Activated CD4-positive, alpha-beta T cell treated with anti-CD3 and anti-CD28 coated beads, Interleukin-2, Interleukin-4, amounts not matched to agents 100 ng/mL and 50 ng/mL, durations not matched to agents 16 hours and 8 hours (primary cell): ENCODE data around the gene LDB1.

Source experiments
- DNase-seq: peaks from one replicate; pipeline ENCODE4 v3.0.0-alpha.2; 2020; ENCODE audit warnings: low spot score

The LDB1 gene

GRCh38 chr10:102113261-102113955 lies 6.8 kb downstream of the LDB1 start:
- no peak for DNase-seq

DNA sequence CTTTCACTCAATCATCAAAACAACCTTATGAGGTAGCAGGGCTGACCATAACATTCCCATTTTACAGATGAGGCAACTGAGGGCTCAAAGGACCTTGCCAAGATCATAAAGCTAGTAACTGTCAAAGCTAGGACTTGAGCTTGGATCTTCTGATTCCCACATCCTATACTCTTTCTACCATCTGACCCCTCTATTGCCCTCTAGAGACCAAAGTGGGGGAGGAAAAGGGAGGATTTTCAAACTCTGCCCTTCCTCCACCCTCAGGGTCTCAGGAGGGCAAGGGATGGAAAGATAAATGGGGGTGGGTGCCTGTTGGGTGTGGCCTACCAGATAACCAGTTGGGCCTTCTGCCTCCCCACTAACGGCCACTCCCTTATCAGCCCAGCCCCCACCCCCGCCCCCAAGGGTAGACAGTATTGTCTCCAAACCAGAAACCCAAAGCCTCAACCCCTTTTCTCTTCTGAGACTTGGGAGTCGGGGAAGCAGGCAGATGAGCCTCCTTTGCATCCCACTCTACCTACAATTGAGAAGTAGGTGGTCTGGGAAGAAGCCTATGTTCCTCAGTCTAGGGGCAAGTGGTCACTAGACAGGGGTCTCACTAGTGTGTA lies 7.9 kb downstream of the LDB1 start:
- no peak for DNase-seq

GRCh38 chr10:102111276-102111675 lies 8.9 kb downstream of the LDB1 start:
- DNase-seq, result no peak

DNA sequence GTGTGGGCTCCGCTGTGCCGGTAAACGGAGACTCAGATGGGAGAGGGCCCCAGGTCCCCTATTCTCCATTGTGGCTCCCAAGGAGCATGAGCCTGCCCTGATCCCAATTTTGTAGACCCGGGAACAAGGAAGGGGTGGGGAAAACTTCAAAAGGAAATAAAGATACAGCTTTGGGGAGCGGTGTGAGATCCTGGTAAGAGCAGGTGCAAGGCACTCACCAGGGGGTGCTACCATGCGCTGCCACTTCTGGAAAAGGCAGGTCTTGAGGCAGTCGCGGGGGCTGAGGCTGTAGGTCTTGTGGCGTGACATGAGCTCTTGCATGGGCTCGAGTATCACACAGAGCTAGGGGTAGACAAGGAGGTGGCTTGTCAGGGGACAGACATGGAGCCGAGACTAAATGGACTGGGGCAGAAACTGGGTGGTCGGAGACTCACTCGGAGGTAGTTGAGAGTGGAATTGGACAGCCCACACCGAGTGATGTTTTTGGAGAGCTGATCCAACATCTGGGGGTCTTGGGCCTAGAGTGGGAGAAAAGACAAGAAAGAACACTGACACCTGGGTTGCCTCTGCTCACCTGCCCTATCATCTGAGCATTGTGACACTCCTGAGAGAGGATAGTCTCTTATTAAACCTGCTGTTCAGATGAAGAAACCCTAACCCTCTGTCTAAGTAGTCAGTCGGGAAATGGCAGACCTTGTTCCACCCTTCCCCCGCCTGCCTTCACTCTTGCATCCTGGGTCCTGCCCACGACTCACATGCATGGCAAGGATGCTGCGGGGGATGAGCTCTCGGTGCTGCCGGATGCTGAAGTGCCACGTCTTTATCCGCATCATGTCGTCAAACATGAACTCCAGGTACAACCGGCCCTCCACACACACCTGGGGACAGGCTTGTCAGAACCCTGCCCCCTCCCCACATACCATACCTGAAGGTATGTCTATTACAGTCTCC lies 10.7 kb downstream of the LDB1 start:
- no peak for DNase-seq

GRCh38 chr10:102106998-102107397 lies 13.2 kb downstream of the LDB1 start:
- DNase-seq, result no peak

DNA sequence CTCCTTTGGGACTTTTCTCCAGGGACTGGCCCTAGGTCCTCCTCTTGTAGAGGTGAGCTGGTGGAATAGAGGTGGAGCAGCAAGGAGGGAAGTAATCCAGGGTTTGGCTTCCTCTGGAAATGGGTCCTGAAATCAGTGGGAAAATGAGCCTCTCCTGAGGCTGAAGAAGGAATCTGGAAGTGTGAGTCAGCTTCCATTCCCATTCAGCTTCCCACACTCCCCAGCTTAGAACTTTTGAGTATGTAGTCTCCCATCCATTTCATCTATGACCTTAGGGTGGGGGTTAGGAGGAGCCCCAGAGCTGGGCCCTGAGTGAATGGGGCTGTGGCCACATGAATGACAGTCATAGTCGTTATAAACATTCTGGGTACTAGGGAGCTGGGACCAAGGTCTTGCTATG lies 17.7 kb downstream of the LDB1 start:
- DNase-seq, result no peak

- no peak for DNase-seq
These were observed 19.0 kb downstream of the LDB1 start for GRCh38 chr10:102101152-102101551.

- DNase-seq, result no peak
These were observed 23.7 kb downstream of the LDB1 start for GRCh38 chr10:102096449-102096848.

DNA sequence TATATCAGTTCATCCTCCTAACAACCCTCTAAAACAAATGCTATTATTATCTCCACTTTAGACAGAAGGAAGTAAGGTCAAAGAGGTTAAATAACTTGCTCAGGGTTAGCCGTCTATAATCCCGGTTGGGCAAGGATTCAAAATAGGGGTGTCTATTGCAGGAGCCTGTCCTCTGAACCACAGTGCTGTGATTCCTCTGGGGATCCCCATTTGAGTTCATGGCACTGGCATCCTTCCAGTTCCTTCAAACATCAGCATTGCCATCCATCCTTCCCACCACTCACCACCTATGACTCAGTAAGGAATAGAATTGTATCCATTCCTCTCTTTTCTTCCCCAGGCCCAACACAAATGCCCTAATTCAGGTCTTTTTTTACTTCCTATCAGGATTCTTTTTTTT lies 29.4 kb downstream of the LDB1 start:
- DNase-seq, result no peak

GRCh38 chr10:102086196-102086595 lies 34.0 kb downstream of the LDB1 start:
- DNase-seq, result no peak

DNA sequence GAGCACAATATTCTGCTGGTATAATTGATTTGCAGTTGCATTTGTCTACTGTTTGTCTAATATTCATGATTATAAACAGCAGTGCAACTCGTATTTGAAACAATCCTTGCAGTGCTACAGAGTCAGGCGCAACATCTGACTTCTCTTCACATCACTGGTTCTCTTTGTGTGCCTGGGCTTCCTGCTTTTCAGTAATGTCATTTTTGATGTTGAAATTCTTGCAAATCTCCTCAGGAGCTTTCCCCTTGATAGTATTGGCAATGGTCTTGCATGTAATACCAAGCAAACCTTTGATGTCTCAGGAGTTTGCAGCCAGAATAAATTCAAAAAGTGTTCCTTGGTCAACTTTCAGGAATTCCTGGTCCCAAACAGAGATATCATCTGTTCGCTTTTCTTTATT lies 34.8 kb downstream of the LDB1 start:
- DNase-seq, result no peak

DNA sequence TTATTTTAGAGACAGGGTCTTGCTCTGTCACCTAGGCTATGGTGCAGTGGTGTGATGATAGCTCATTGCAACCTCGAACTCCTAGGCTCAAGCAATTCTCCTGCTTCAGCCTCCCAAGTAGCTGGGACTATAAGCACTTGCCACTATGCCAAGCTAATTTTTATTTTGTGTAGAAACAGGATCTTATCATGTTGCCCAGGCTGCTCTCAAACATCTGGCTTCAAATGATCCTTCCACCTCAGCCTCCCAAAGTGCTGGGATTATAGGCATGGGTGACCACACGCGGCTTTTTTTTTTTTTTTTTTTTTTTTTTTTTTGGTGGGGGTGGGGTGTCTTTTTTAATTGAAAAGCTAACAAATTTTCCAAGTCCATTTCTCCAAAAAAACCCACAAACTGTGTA lies 36.6 kb downstream of the LDB1 start:
- DNase-seq, result no peak

GRCh38 chr10:102072673-102073527 lies 47.3 kb downstream of the LDB1 start:
- DNase-seq, result peak; percentile 80

GRCh38 chr10:102069071-102069470 lies 51.1 kb downstream of the LDB1 start:
- no peak for DNase-seq

GRCh38 chr10:102068216-102068615 lies 52.0 kb downstream of the LDB1 start:
- no peak for DNase-seq

GRCh38 chr10:102067091-102067916 lies 52.9 kb downstream of the LDB1 start:
- no peak for DNase-seq

DNA sequence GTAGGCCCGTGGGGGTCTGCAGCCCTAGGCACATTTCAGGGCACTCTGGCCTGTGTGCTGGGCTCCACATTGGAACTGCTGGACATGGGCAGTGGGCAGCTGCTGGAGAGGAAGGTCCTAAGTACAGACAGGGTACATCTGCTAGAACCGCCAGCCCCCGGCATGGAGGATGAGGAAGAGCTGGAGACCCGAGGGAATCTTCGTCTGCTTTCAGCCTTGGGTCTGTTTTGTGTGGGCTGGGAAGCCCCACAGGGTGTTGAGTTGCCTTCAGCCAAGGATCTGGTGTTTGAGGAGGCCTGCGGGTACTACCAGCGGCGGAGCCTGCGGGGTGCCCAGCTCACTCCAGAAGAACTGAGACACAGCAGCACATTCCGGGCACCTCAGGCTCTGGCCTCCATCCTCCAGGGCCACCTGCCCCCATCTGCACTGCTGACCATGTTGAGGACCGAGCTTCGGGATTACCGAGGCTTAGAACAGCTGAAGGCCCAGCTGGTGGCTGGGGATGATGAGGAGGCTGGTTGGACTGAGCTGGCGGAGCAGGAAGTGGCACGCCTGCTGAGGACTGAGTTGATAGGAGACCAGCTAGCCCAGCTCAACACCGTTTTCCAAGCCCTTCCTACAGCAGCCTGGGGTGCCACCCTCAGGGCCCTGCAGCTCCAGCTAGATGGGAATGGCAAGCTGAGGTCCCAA lies 53.6 kb downstream of the LDB1 start:
- no peak for DNase-seq

DNA sequence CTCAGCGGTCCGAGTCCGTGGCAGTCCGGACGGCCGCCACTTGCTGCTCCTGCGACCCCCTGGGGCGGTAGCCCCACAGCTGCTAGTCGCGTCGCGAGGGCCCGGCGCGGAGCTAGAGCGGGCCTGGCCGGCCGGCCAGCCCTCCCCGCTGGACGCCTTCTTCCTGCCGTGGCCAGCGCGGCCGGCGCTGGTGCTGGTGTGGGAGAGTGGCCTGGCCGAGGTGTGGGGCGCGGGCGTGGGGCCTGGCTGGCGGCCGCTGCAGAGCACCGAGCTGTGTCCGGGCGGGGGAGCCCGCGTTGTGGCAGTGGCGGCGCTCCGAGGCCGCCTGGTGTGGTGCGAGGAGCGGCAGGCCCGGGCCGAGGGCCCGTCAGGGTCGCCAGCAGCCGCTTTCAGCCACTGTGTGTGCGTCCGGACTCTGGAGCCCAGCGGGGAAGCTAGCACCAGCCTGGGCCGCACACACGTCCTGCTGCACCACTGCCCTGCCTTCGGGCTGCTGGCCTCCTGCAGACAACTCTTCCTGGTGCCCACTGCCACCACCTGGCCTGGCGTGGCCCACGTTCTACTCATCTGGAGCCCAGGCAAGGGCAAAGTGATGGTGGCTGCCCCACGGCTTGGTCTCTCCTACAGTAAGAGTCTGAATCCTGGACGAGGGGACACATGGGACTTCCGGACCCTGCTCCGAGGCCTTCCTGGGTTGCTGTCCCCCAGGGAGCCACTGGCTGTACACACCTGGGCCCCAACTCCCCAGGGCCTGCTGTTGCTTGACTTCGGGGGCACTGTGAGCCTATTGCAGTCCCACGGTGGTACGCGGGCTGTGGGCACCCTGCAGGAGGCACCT lies 54.4 kb downstream of the LDB1 start:
- DNase-seq, result no peak

- DNase-seq, result peak; percentile 90
These were observed 55.2 kb downstream of the LDB1 start, which contains the start of gene HPS6 for GRCh38 chr10:102064868-102065560. HPS6 (plus strand) TSS chr10:102065349; CDS start chr10:102065475, 126 bp downstream.
